ENCODE results near the gene ZKSCAN3.
"Not testable (repeated sequence)": the region's sequence is repeated elsewhere in the genome, so short reads cannot be mapped to it uniquely, and the experiment has no call there.

The ZKSCAN3 gene

GRCh38 chr6:28349892-28350737, at the start of gene ZKSCAN3:
Gene ZKSCAN3, plus strand, starts transcription at chr6:28349947. Its CDS starts 9,640 bp downstream, at chr6:28359587.
- peak; percentile 84 for DNase-seq

- peak in 1 of 2 donors; percentile 23 for DNase-seq
These were observed 46.2 kb upstream of the ZKSCAN3 start for GRCh38 chr6:28303570-28303969.

- DNase-seq: not testable (repeated sequence)
These were observed 43.4 kb upstream of the ZKSCAN3 start for GRCh38 chr6:28306363-28306762.

- DNase-seq: no peak
These were observed 38.5 kb upstream of the ZKSCAN3 start for GRCh38 chr6:28311139-28311823.

GRCh38 chr6:28312939-28313338, 36.8 kb upstream of the ZKSCAN3 start:
- no peak for DNase-seq

GRCh38 chr6:28315628-28316027, 34.1 kb upstream of the ZKSCAN3 start:
- DNase-seq: no peak

GRCh38 chr6:28317866-28318265, 31.9 kb upstream of the ZKSCAN3 start:
- DNase-seq: not testable (repeated sequence)

GRCh38 chr6:28322661-28323060, 27.1 kb upstream of the ZKSCAN3 start:
- no peak for DNase-seq

- DNase-seq: no peak
These were observed 25.8 kb upstream of the ZKSCAN3 start for GRCh38 chr6:28323813-28324424.

- no peak for DNase-seq
These were observed 23.3 kb upstream of the ZKSCAN3 start for GRCh38 chr6:28326371-28326948.

- no peak for DNase-seq
These were observed 19.7 kb upstream of the ZKSCAN3 start for GRCh38 chr6:28330041-28330440.

GRCh38 chr6:28333047-28333446, 16.7 kb upstream of the ZKSCAN3 start:
- DNase-seq: no peak

GRCh38 chr6:28333599-28334018, 16.1 kb upstream of the ZKSCAN3 start:
- DNase-seq: no peak

GRCh38 chr6:28334286-28335039, 15.3 kb upstream of the ZKSCAN3 start:
- peak in 1 of 2 donors; percentile 27 for DNase-seq

GRCh38 chr6:28335040-28335563, 14.6 kb upstream of the ZKSCAN3 start:
- no peak for DNase-seq

GRCh38 chr6:28335564-28336283, 14.0 kb upstream of the ZKSCAN3 start, which contains the start of gene ZSCAN31:
Gene ZSCAN31, minus strand, starts transcription at chr6:28336148. Its CDS starts 6,465 bp downstream, at chr6:28329683.
- DNase-seq: peak; percentile 94

- peak; percentile 31 to 70 for DNase-seq
These were observed 13.2 kb upstream of the ZKSCAN3 start for GRCh38 chr6:28336284-28337120.

GRCh38 chr6:28337121-28337520, 12.6 kb upstream of the ZKSCAN3 start:
- no peak for DNase-seq

GRCh38 chr6:28340310-28341095, 9.2 kb upstream of the ZKSCAN3 start:
- no peak for DNase-seq
